Cardiac fibroblast (primary cell): ENCODE data around the gene SRI.
"Not testable (repeated sequence)": the region's sequence is repeated elsewhere in the genome, so short reads cannot be mapped to it uniquely, and the experiment has no call there.

Experiments
- DNase-seq, 2 donors: peaks; one replicate each; pipeline versions ENCODE4 v3.0.0 to v3.0.0-alpha.2; 2010; ENCODE audit warnings: low read depth in 2 of 2
- H3K4me3 ChIP-seq, 2 donors: replicated peaks in 1 of 2; 1 replicate in 1 of 2; 2 replicates in 1 of 2; pipeline ENCODE4 v1.5.1; 2011; ENCODE audit warnings: low read depth in 2 of 2, low read length in 2 of 2, mild to moderate bottlenecking in 2 of 2, moderate library complexity in 1 of 2
- CTCF ChIP-seq: IDR thresholded peaks from one replicate; pipeline ENCODE4 v1.5.1; 2011; ENCODE audit warnings: low read depth, mild to moderate bottlenecking, low read length, inconsistent platforms

SRI gene

DNA sequence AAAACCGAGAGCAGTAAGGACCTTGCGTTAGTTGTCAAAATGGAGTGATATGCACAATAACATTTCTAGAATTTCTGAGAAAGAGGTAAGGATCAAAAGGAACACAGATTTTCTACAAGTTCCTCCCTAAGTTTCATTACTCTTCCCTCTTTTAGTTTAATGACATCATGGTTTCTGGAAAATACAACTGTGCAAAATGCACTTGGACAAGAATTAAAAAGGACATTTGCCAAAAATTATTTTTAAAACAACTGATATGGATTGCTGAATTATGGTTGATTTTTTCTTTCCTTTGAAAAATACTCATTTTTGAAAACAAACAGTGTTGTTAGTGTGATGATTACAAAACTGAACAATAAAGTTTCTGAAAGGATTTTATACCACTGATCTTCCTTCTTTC, 52.1 kb downstream of the SRI start:
- DNase-seq: no peak
- H3K4me3 ChIP-seq: no peak overlapping the region
- TF ChIP-seq CTCF: no peak

DNA sequence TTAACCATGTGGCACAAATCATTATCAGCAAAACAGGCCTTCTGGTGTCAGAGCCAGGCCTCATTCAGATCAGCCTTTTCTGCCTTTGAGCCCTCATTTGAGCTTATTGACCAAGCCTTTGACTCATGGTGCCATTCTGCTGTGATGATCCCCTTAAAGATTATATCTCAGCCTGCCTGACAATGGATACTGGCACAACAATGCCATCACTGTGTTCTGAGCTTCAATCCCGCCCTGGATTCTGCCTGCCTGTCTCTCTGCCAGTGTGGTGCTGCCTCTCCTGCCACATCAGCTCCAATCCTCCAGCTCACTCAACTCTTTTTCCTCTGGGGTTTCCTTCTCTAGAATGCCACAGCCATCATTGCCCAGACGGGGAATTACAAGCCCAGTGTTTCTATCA, 52.6 kb downstream of the SRI start:
- no peak overlapping the region for H3K4me3 ChIP-seq
- no peak for TF ChIP-seq CTCF
- DNase-seq: no peak

DNA sequence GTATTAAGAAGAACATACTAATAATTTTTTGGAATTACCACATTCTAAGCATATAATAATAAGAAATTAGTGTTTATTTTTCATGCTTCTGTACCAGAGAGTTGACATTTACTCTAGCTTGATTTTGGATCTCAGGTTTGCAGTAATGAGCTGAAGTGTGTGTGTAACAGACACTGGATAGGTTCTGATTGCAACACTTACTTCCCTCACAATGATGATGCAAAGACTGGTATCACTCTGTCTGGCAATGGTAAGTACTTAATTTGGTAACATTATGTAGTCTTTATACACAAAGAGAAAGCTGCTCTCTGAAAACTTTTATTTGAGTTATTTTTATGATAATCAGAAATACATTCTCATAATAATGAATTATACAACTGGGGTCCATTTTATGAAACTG, 54.1 kb downstream of the SRI start:
- no peak for TF ChIP-seq CTCF
- no peak overlapping the region for H3K4me3 ChIP-seq
- DNase-seq: peak; percentile 6 to 10

GRCh38 chr7:88159741-88160140, 60.1 kb downstream of the SRI start:
- not testable (repeated sequence) for H3K4me3 ChIP-seq, DNase-seq

DNA sequence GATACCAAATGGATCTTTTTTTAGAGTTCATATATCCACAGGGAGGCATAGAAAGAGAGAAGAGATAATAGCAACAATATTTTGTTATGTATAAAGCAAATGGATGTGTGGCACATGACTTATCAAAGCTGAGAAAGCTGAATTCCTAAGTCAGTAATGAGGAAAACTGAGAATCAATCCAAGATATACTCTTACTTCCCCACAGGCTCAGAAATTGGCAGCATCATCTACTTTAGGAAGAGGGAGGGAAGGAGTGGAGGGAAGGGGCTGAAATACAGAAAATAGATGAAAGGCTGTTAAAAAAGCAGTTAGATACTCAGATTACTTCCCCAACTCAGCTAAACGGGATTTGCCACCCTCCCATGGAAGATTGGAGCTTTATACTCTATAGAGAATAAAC, 63.5 kb downstream of the SRI start:
- TF ChIP-seq CTCF: no peak
- H3K4me3 ChIP-seq: no peak overlapping the region
- no peak for DNase-seq

GRCh38 chr7:88155756-88156155, 64.1 kb downstream of the SRI start:
- no peak for TF ChIP-seq CTCF
- no peak overlapping the region for H3K4me3 ChIP-seq
- no peak for DNase-seq
